Astrocyte (in vitro differentiated cells and primary cell): Measurements from ENCODE around the gene OSBPL6. TPM values are rescaled to one million over a fixed set of nuclear protein-coding genes. Genes with fewer than 3 reads are reported as not detected.
A peak's percentile ranks its signal among the peaks of the same experiment; 100 is the strongest.

ENCODE experiments used
- DNase-seq: peaks from one replicate; pipeline ENCODE4 v3.0.0-alpha.2; 2010; ENCODE audit warnings: low read depth
- FAIRE-seq: peaks from 2 replicates; lab custom pipeline; 2011; peaks lifted over from hg19 to GRCh38; lab: Jason Lieb, UNC
- H2AFZ ChIP-seq: 2 replicates; pipeline ENCODE4 v1.6.0; 2012; ENCODE audit warnings: low read depth, low read length, inconsistent platforms
- H3K27ac ChIP-seq: 2 replicates; pipeline ENCODE4 v1.5.1; 2011; ENCODE audit warnings: low read depth, low read length, inconsistent platforms
- H3K27me3 ChIP-seq: 2 replicates; pipeline ENCODE4 v1.6.0; 2011; ENCODE audit warnings: low read length, inconsistent platforms; ENCODE audit not compliant: insufficient read depth
- H3K36me3 ChIP-seq: 2 replicates; pipeline ENCODE4 v1.5.1; 2011; ENCODE audit warnings: low read length, inconsistent platforms; ENCODE audit not compliant: insufficient read depth
- H3K4me1 ChIP-seq: 2 replicates; pipeline ENCODE4 v1.5.1; 2011; ENCODE audit warnings: low read length, inconsistent platforms; ENCODE audit not compliant: insufficient read depth
- H3K4me2 ChIP-seq: 2 replicates; pipeline ENCODE4 v1.6.0; 2012; ENCODE audit warnings: low read length, inconsistent platforms
- H3K4me3 ChIP-seq: 2 replicates; pipeline ENCODE4 v1.5.1; 2011; ENCODE audit warnings: low read depth, mild to moderate bottlenecking, low read length, inconsistent platforms; ENCODE audit not compliant: insufficient read depth
- H3K79me2 ChIP-seq: 2 replicates; pipeline ENCODE4 v1.6.0; 2012; ENCODE audit warnings: mild to moderate bottlenecking, low read length, inconsistent platforms; ENCODE audit not compliant: insufficient read depth
- H3K9ac ChIP-seq: 2 replicates; pipeline ENCODE4 v1.6.0; 2012; ENCODE audit warnings: mild to moderate bottlenecking, low read length, inconsistent platforms
- H3K9me3 ChIP-seq: 2 replicates; pipeline ENCODE4 v1.5.1; 2012; ENCODE audit warnings: low read depth, mild to moderate bottlenecking, low read length, inconsistent platforms; ENCODE audit not compliant: insufficient read depth
- H4K20me1 ChIP-seq: 2 replicates; pipeline ENCODE4 v1.6.0; 2012; ENCODE audit warnings: low read length, inconsistent platforms; ENCODE audit not compliant: insufficient read depth
- H3K27ac Mint-ChIP-seq: one replicate; pipeline ENCODE4 v1.8.0; 2021; ENCODE audit warnings: mild to moderate bottlenecking, mixed read lengths; ENCODE audit not compliant: unreplicated experiment
- H3K27me3 Mint-ChIP-seq: one replicate; pipeline ENCODE4 v1.8.0; 2021; ENCODE audit warnings: low read depth, mixed read lengths; ENCODE audit not compliant: unreplicated experiment
- H3K36me3 Mint-ChIP-seq: one replicate; pipeline ENCODE4 v1.8.0; 2021; ENCODE audit warnings: low read depth, mixed read lengths; ENCODE audit not compliant: unreplicated experiment
- H3K4me1 Mint-ChIP-seq: one replicate; pipeline ENCODE4 v1.8.0; 2021; ENCODE audit warnings: low read depth, mixed read lengths; ENCODE audit not compliant: unreplicated experiment
- H3K4me3 Mint-ChIP-seq: one replicate; pipeline ENCODE4 v1.8.0; 2021; ENCODE audit warnings: mild to moderate bottlenecking, moderate library complexity, mixed read lengths; ENCODE audit not compliant: unreplicated experiment
- H3K9me3 Mint-ChIP-seq: one replicate; pipeline ENCODE4 v1.8.0; 2021; ENCODE audit warnings: mild to moderate bottlenecking, mixed read lengths; ENCODE audit not compliant: unreplicated experiment
- EZH2 ChIP-seq: IDR thresholded peaks from 2 replicates; pipeline ENCODE4 v1.6.1; 2012; ENCODE audit warnings: mild to moderate bottlenecking, low read length, inconsistent platforms; ENCODE audit not compliant: insufficient read depth
- total RNA-seq: library from RNA; stranded (reverse); gene quantifications from 2 replicates; pipeline ENCODE4 v1.2.1, GENCODE V29; 2021
- TF ChIP-seq, protein P1 (sequence below): IDR thresholded peaks from 2 replicates; pipeline ENCODE4 v1.5.1; 2011; ENCODE audit warnings: low read depth, mild to moderate bottlenecking, inconsistent platforms, low read length, moderate library complexity; ENCODE audit not compliant: insufficient read depth

OSBPL6 gene
- total RNA-seq, 1 donor from 2014 or later, result 13.4 TPM

DNA sequence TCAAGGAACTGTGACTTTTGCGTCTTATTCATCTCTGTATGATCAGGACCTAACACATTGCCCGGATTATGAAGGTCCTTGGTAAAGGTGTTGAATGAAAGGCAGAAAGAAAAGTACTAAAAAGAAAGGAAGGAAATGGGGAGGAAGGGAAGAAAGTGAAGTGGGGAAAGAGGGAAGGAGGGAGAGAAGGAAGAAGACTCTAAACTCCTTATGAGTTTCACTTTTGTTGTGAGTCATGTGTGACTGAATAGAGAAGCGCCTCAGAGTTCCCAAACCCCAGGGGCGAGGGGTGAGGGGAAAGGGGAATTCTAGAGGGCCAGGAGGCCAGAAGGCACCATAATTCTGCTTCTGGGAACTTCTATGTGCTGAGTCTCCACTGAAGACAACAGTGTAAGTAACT lies 30.9 kb upstream of the OSBPL6 start:
- Histone ChIP-seq H4K20me1 (no peaks in the 10 kb centered on the region), H2AFZ (no peak overlapping the region), H3K9ac (no peak overlapping the region), H3K4me3 (no peak overlapping the region), H3K36me3 (no peaks in the 10 kb centered on the region), H3K27me3 (no peaks in the 10 kb centered on the region), H3K4me2 (peak overlapping the region; percentile 41), H3K4me1 (no peaks in the 10 kb centered on the region), H3K79me2 (no peaks in the 10 kb centered on the region), H3K27ac (no peak overlapping the region), H3K9me3 (no peaks in the 10 kb centered on the region)
- DNase-seq (no peak), FAIRE-seq (no peak)
- peak overlapping the region; percentile 29 for H3K27ac Mint-ChIP-seq
- peaks cover 7% of the 10 kb centered on the region for H3K4me1 Mint-ChIP-seq
- H3K36me3 Mint-ChIP-seq, result no peaks in the 10 kb centered on the region
- no peaks in the 10 kb centered on the region for H3K27me3 Mint-ChIP-seq
- TF ChIP-seq EZH2, result no peak
- TF ChIP-seq, protein P1, sequence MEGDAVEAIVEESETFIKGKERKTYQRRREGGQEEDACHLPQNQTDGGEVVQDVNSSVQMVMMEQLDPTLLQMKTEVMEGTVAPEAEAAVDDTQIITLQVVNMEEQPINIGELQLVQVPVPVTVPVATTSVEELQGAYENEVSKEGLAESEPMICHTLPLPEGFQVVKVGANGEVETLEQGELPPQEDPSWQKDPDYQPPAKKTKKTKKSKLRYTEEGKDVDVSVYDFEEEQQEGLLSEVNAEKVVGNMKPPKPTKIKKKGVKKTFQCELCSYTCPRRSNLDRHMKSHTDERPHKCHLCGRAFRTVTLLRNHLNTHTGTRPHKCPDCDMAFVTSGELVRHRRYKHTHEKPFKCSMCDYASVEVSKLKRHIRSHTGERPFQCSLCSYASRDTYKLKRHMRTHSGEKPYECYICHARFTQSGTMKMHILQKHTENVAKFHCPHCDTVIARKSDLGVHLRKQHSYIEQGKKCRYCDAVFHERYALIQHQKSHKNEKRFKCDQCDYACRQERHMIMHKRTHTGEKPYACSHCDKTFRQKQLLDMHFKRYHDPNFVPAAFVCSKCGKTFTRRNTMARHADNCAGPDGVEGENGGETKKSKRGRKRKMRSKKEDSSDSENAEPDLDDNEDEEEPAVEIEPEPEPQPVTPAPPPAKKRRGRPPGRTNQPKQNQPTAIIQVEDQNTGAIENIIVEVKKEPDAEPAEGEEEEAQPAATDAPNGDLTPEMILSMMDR, result no peak
- H3K4me3 Mint-ChIP-seq, result no peak overlapping the region
- H3K9me3 Mint-ChIP-seq, result no peaks in the 10 kb centered on the region

DNA sequence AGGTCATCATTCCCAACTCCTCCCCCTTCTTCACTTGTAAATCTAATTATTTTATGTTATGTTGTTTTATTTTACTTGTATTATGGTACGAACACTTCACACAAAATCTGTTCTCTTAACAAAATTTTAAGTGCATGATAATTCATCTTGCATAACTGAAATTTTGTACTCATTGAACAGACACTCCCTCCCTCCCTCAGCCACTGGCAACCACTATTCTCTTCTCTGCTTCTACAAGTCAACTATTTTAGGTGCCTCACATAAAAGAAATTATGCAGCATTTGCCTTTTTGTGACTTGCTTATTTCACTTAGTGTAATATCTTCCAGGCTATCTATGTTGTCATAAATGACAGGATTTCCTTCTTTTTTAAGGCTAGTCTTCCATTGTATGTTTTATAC lies 30.4 kb upstream of the OSBPL6 start:
- H3K9me3 Mint-ChIP-seq, result no peaks in the 10 kb centered on the region
- Histone ChIP-seq H3K9me3 (no peaks in the 10 kb centered on the region), H3K79me2 (no peaks in the 10 kb centered on the region), H3K4me1 (no peaks in the 10 kb centered on the region), H3K27ac (no peak overlapping the region), H3K4me2 (no peak overlapping the region), H2AFZ (no peak overlapping the region), H3K4me3 (no peak overlapping the region), H3K9ac (no peak overlapping the region), H4K20me1 (no peaks in the 10 kb centered on the region), H3K27me3 (no peaks in the 10 kb centered on the region), H3K36me3 (no peaks in the 10 kb centered on the region)
- TF ChIP-seq, protein P1, result no peak
- no peak for TF ChIP-seq EZH2
- peaks cover 7% of the 10 kb centered on the region for H3K4me1 Mint-ChIP-seq
- H3K36me3 Mint-ChIP-seq, result no peaks in the 10 kb centered on the region
- no peak overlapping the region for H3K27ac Mint-ChIP-seq
- no peak for FAIRE-seq
- H3K4me3 Mint-ChIP-seq, result no peak overlapping the region
- H3K27me3 Mint-ChIP-seq, result no peaks in the 10 kb centered on the region
- DNase-seq, result no peak

DNA sequence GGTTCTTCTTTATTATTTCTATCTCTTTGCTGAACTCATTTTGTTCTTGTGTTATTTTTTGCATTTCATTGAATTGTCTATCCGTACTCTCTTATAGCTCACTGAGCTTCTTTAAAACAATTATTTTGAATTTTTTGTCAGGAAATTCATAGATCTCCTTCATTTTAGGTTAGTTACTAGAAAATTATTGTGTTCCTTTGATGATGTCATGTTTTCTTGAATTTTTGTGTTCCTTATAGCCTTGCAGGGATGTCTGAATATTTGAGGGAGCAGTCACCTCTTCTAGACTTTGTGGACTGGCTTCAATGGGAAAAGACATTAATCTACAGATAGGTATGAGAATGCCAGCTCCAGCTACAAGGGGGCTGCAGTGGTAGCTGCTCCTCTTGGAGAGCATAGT lies 20.7 kb upstream of the OSBPL6 start:
- TF ChIP-seq, protein P1, result no peak
- TF ChIP-seq EZH2, result no peak
- no peaks in the 10 kb centered on the region for H3K36me3 ChIP-seq

More for the DNA sequence above, 20.7 kb upstream of the OSBPL6 start:
- no peak overlapping the region for H3K9ac ChIP-seq
- H3K27me3 ChIP-seq, result no peaks in the 10 kb centered on the region
- Mint-ChIP-seq H3K9me3 (no peaks in the 10 kb centered on the region), H3K4me3 (no peak overlapping the region), H3K27ac (peak overlapping the region; percentile 10), H3K27me3 (no peaks in the 10 kb centered on the region), H3K36me3 (no peaks in the 10 kb centered on the region), H3K4me1 (peaks cover 10% of the 10 kb centered on the region)
- H3K4me3 ChIP-seq, result no peak overlapping the region
- DNase-seq (no peak), FAIRE-seq (no peak)
- H3K4me1 ChIP-seq, result no peaks in the 10 kb centered on the region
- H3K9me3 ChIP-seq, result no peaks in the 10 kb centered on the region
- no peaks in the 10 kb centered on the region for H4K20me1 ChIP-seq
- H3K27ac ChIP-seq, result no peak overlapping the region
- no peak overlapping the region for H2AFZ ChIP-seq
- no peak overlapping the region for H3K4me2 ChIP-seq
- no peaks in the 10 kb centered on the region for H3K79me2 ChIP-seq
